T-cell (primary cell): ENCODE data around the gene LITAFD. TPM values are rescaled to one million over a fixed set of nuclear protein-coding genes. Genes with fewer than 3 reads are reported as not detected.

Experiments
- ATAC-seq, 4 experiments: fragments of 200-7000 bp in 3 of 4; fragments of 150-1000 bp in 1 of 4; cut with Tn5 transposase; replicated peaks in 1 of 4; 1 replicate in 3 of 4; 2 replicates in 1 of 4; pipeline ENCODE4 v1.10.0; 2021; ENCODE audit warnings: moderate library complexity in 3 of 4, mild to moderate bottlenecking in 2 of 4, moderate number of reproducible peaks in 1 of 4
- CTCF ChIA-PET, 2 donors: fragments of 300-600 bp; sonication (Branson Sonifier 250); formaldehyde crosslinking; loops; one replicate each; lab custom pipeline; 2022; ENCODE audit warnings: antibody characterized with exemption in 2 of 2; lab: Charles Lee
- POLR2A ChIA-PET, 2 donors: fragments of 300-600 bp; sonication (Branson Sonifier 250); formaldehyde crosslinking; loops; one replicate each; lab custom pipeline; 2022; ENCODE audit warnings: antibody characterized with exemption in 2 of 2; lab: Charles Lee
- DNase-seq, 35 experiments: peaks; one replicate each; pipeline versions ENCODE4 v3.0.0 to v3.0.0-alpha.2; 2013 to 2023
- H3K27ac ChIP-seq: one replicate; pipeline ENCODE4 v1.5.1; 2013; ENCODE audit warnings: low read length
- H3K27me3 ChIP-seq, 2 experiments: replicated peaks in 1 of 2; 1 replicate in 1 of 2; 2 replicates in 1 of 2; pipeline versions ENCODE4 v1.6.1 to v1.7.0; 2013; ENCODE audit warnings: low read length in 1 of 2, mixed read lengths in 1 of 2; ENCODE audit not compliant: control insufficient read depth in 2 of 2, insufficient read depth in 2 of 2; ENCODE audit errors: extremely low read depth in 1 of 2
- H3K36me3 ChIP-seq, 2 donors: 1 replicate in 1 of 2; 2 replicates in 1 of 2; pipeline versions ENCODE4 v1.6.1 to v1.7.0; 2013; ENCODE audit warnings: low read length in 1 of 2; ENCODE audit not compliant: control insufficient read depth in 2 of 2, insufficient read depth in 1 of 2; ENCODE audit errors: extremely low read depth in 1 of 2
- H3K4me1 ChIP-seq, 2 experiments: 1 replicate in 1 of 2; 2 replicates in 1 of 2; pipeline versions ENCODE4 v1.6.1 to v1.7.0; 2013; ENCODE audit warnings: low read length in 2 of 2, mixed read lengths in 1 of 2; ENCODE audit not compliant: insufficient read depth in 2 of 2, control insufficient read depth in 1 of 2; ENCODE audit errors: extremely low read depth in 1 of 2
- H3K4me3 ChIP-seq, 2 donors: 1 replicate in 1 of 2; 2 replicates in 1 of 2; pipeline versions ENCODE4 v1.5.1 to v1.7.0; 2013; ENCODE audit warnings: mild to moderate bottlenecking in 2 of 2, low read length in 1 of 2, moderate library complexity in 1 of 2; ENCODE audit not compliant: control insufficient read depth in 1 of 2; ENCODE audit errors: extremely low read depth in 1 of 2
- H3K9me3 ChIP-seq: 2 replicates; pipeline ENCODE4 v1.7.0; 2013
- H3K27ac Mint-ChIP-seq, 2 donors: one replicate each; pipeline ENCODE4 v1.8.0; 2020 to 2021; ENCODE audit warnings: mild to moderate bottlenecking in 2 of 2, mixed read lengths in 2 of 2
- H3K27me3 Mint-ChIP-seq, 2 donors: one replicate each; pipeline ENCODE4 v1.8.0; 2021 to 2022; ENCODE audit warnings: mixed read lengths in 2 of 2
- H3K36me3 Mint-ChIP-seq: one replicate; pipeline ENCODE4 v1.8.0; 2021; ENCODE audit warnings: mixed read lengths
- H3K4me1 Mint-ChIP-seq, 3 donors: one replicate each; pipeline ENCODE4 v1.8.0; 2020 to 2022; ENCODE audit warnings: mixed read lengths in 3 of 3, mild to moderate bottlenecking in 1 of 3
- H3K4me3 Mint-ChIP-seq, 3 donors: one replicate each; pipeline ENCODE4 v1.8.0; 2020 to 2022; ENCODE audit warnings: mild to moderate bottlenecking in 3 of 3, mixed read lengths in 3 of 3, moderate library complexity in 3 of 3
- H3K9me3 Mint-ChIP-seq, 3 donors: one replicate each; pipeline ENCODE4 v1.8.0; 2020 to 2022; ENCODE audit warnings: mixed read lengths in 3 of 3
- WGBS: methylation state at CpG from one replicate; pipeline ENCODE4 v1.1.5; 2013; ENCODE audit warnings: missing lambda C conversion rate; ENCODE audit not compliant: insufficient coverage; 5-methylcytosine and 5-hydroxymethylcytosine counted together
- total RNA-seq, 35 experiments: library from RNA in 6 of 35; stranded (reverse) in 6 of 35; fragments of 120-200 nt in 1 of 35; gene quantifications; one replicate each; pipeline versions ENCODE4 v1.2.1 to v1.2.4 and lab custom pipeline; 2013 to 2026

Gene LITAFD
- total RNA-seq, 5 donors from 2014 or later (not counting 1 experiment from before 2014, with no cell fraction given) = not detected

- DNase-seq (no peak), ATAC-seq (no peak)
- ChIA-PET POLR2A (interaction anchor here in 1 of 2 donors (0.7 kb wide), 1 partner anchor 245 kb away, joined by 3 read pairs; no protein-coding TSS in a partner anchor), CTCF (interaction anchor here in 1 of 2 donors (0.6 kb wide), 2 partner anchors 20 to 32 kb away, joined by 3 read pairs; no protein-coding TSS in a partner anchor)
- no peak overlapping the region for H3K27ac ChIP-seq
- no peak overlapping the region for H3K4me3 ChIP-seq
- H3K4me1 ChIP-seq = no peaks in the 10 kb centered on the region
- peaks cover 18 to 95% of the 10 kb centered on the region in 2 donors for H3K36me3 ChIP-seq
- H3K36me3 Mint-ChIP-seq = peaks cover 76% of the 10 kb centered on the region
- WGBS = 100% methylated on average over 2 of the region's 3 CpGs
- H3K27me3 Mint-ChIP-seq = no peaks in the 10 kb centered on the region
- H3K27ac Mint-ChIP-seq = no peak overlapping the region
- no peaks in the 10 kb centered on the region for H3K27me3 ChIP-seq
- H3K9me3 Mint-ChIP-seq = no peaks in the 10 kb centered on the region
- H3K4me1 Mint-ChIP-seq = no peaks in the 10 kb centered on the region
- no peak overlapping the region for H3K4me3 Mint-ChIP-seq
- H3K9me3 ChIP-seq = no peaks in the 10 kb centered on the region
These were observed 16.6 kb downstream of the LITAFD start for GRCh38 chr16:8898660-8899318.

GRCh38 chr16:8899709-8900317, 17.7 kb downstream of the LITAFD start:
- ChIA-PET POLR2A (no interaction called here), CTCF (interaction anchor here in 1 of 2 donors (1.5 kb wide), 1 partner anchor 109 kb away, joined by 4 read pairs; no protein-coding TSS in a partner anchor)
- H3K4me3 ChIP-seq = no peak overlapping the region
- 92% methylated on average over 6 of the region's 9 CpGs for WGBS
- ATAC-seq = no peak
- no peaks in the 10 kb centered on the region for H3K9me3 ChIP-seq
- H3K36me3 ChIP-seq = peaks cover 15 to 93% of the 10 kb centered on the region in 2 donors
- no peak overlapping the region for H3K27ac ChIP-seq
- no peaks in the 10 kb centered on the region for H3K27me3 Mint-ChIP-seq
- no peaks in the 10 kb centered on the region for H3K9me3 Mint-ChIP-seq
- H3K27me3 ChIP-seq = no peaks in the 10 kb centered on the region
- H3K4me1 Mint-ChIP-seq = no peaks in the 10 kb centered on the region
- H3K4me3 Mint-ChIP-seq = no peak overlapping the region
- H3K4me1 ChIP-seq = no peaks in the 10 kb centered on the region
- H3K36me3 Mint-ChIP-seq = peaks cover 77% of the 10 kb centered on the region
- DNase-seq = no peak
- peak overlapping the region in 1 of 2 donors; percentile 6 for H3K27ac Mint-ChIP-seq

- Histone ChIP-seq H3K4me3 (no peak overlapping the region), H3K27ac (no peak overlapping the region), H3K27me3 (no peaks in the 10 kb centered on the region), H3K4me1 (no peaks in the 10 kb centered on the region), H3K36me3 (peaks cover 15 to 93% of the 10 kb centered on the region in 2 donors), H3K9me3 (no peaks in the 10 kb centered on the region)
- no peaks in the 10 kb centered on the region for H3K4me1 Mint-ChIP-seq
- no peak overlapping the region for H3K4me3 Mint-ChIP-seq
- DNase-seq (no peak), ATAC-seq (no peak)
- no peaks in the 10 kb centered on the region for H3K27me3 Mint-ChIP-seq
- ChIA-PET CTCF (interaction anchor here (0.6 to 1.5 kb wide), 3 partner anchors 78 to 1837 kb away, joined by 3 to 4 read pairs (median 4); no protein-coding TSS in a partner anchor), POLR2A (no interaction called here)
- H3K9me3 Mint-ChIP-seq = no peaks in the 10 kb centered on the region
- H3K27ac Mint-ChIP-seq = peak overlapping the region in 1 of 2 donors; percentile 6
- peaks cover 76% of the 10 kb centered on the region for H3K36me3 Mint-ChIP-seq
- 100% methylated on average over 2 of the region's 5 CpGs for WGBS
These were observed 18.2 kb downstream of the LITAFD start for GRCh38 chr16:8900343-8900742.

DNA sequence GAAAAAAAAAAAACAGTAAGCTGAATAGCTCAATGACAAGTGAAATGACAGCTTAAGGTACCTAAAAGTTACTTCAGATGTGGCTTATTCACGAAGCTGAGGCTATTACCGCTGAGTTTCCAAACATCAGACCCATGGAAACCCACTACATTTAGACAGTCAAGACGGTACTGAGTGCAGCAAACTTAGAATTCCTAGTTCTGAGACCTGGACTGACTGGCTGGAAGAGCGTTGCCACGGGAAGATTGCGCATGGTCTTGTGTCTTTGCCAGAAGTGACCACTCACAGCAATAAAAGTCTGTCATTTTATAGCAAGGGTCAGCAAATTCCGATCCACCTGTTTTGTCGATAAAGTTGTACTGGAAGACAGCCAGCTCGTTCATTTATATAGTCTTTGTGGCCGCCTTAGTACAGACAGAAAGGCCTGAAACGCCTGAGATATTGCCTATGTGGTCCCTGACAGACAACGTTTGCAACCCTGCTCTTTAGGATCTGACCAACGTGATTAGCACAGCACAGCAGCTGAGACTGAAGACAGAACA, 19.2 kb downstream of the LITAFD start:
- no peaks in the 10 kb centered on the region for H3K9me3 Mint-ChIP-seq
- no peak overlapping the region for H3K4me3 Mint-ChIP-seq
- Histone ChIP-seq H3K27ac (no peak overlapping the region), H3K4me3 (no peak overlapping the region), H3K9me3 (no peaks in the 10 kb centered on the region), H3K27me3 (no peaks in the 10 kb centered on the region), H3K36me3 (peaks cover 22 to 94% of the 10 kb centered on the region in 2 donors), H3K4me1 (no peaks in the 10 kb centered on the region)
- 91% methylated on average over 13 of the region's 13 CpGs for WGBS
- no peak for DNase-seq
- CTCF ChIA-PET = interaction anchor here (0.7 to 1.5 kb wide), 3 partner anchors 35 to 108 kb away, joined by 3 to 4 read pairs (median 4); no protein-coding TSS in a partner anchor
- POLR2A ChIA-PET = interaction anchor here in 1 of 2 donors (0.6 kb wide), 2 partner anchors 10 to 13 kb away, joined by 3 to 4 read pairs; no protein-coding TSS in a partner anchor
- no peak overlapping the region for H3K27ac Mint-ChIP-seq
- no peaks in the 10 kb centered on the region for H3K27me3 Mint-ChIP-seq
- H3K4me1 Mint-ChIP-seq = no peaks in the 10 kb centered on the region
- ATAC-seq = no peak
- H3K36me3 Mint-ChIP-seq = peaks cover 82% of the 10 kb centered on the region

DNA sequence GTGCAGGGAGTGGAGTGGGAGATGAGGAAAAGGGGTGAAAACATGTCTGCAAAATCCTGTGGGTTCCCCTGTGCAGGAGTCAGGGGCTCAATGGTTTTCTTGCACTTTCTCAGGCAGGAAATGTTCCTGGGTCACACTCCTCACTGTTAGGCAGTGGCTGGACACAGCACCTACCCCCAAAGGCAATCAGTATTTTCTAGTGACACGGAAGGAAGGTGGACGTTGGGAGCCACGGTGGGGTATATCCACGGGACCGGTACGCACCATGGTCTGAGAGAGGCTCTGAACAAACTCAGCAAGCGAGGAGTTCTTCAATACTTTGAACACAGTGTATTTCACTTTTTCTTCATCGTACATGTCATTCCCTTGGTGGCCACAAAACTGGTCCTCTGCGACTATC, 20.9 kb downstream of the LITAFD start:
- no peaks in the 10 kb centered on the region for H3K9me3 ChIP-seq
- Mint-ChIP-seq H3K27ac (no peak overlapping the region), H3K9me3 (no peaks in the 10 kb centered on the region), H3K27me3 (no peaks in the 10 kb centered on the region), H3K4me1 (no peaks in the 10 kb centered on the region), H3K36me3 (peaks cover 80% of the 10 kb centered on the region), H3K4me3 (no peak overlapping the region)
- 94% methylated on average over 5 of the region's 9 CpGs for WGBS
- no peak overlapping the region for H3K27ac ChIP-seq
- DNase-seq (no peak), ATAC-seq (no peak)
- H3K36me3 ChIP-seq = peaks cover 20 to 95% of the 10 kb centered on the region in 2 donors
- ChIA-PET POLR2A (no interaction called here), CTCF (interaction anchor here in 1 of 2 donors (0.7 kb wide), 1 partner anchor 1834 kb away, joined by 3 read pairs; no protein-coding TSS in a partner anchor)
- H3K4me3 ChIP-seq = no peak overlapping the region
- no peaks in the 10 kb centered on the region for H3K4me1 ChIP-seq
- H3K27me3 ChIP-seq = no peaks in the 10 kb centered on the region

DNA sequence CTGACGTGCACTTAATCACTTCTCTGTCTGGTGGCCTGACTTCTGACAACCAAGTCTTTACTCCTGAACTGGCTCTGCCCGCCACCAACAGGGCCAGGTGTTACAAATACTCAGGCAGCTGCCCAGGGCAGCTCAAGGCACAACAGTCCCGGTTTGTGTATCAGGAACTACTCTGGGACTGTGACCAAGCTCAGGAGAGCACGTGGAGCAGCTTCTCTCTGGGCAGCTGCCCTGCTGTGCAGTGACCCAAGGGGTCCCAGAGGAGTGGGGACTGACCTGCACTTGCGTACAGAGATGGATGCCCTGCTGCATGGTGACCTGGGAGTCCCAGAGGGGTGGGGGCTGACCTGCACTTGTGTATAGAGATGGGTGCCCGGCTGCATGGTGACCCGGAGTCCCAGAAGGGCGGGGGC, 21.9 kb downstream of the LITAFD start:
- Mint-ChIP-seq H3K27ac (no peak overlapping the region), H3K4me3 (no peak overlapping the region), H3K36me3 (peaks cover 78% of the 10 kb centered on the region), H3K4me1 (peaks cover 2 to 9% (median 8%) of the 10 kb centered on the region in 3 donors), H3K9me3 (no peaks in the 10 kb centered on the region), H3K27me3 (no peaks in the 10 kb centered on the region)
- H3K4me1 ChIP-seq = peaks cover 3 to 4% of the 10 kb centered on the region in 2 experiments
- ChIA-PET CTCF (no interaction called here), POLR2A (interaction anchor here in 1 of 2 donors (0.6 kb wide), 1 partner anchor 187 kb away, joined by 3 read pairs; the partner anchor contains the start of gene HAPSTR1)
- ATAC-seq (no peak), DNase-seq (no peak)
- no peaks in the 10 kb centered on the region for H3K9me3 ChIP-seq
- H3K27ac ChIP-seq = no peak overlapping the region
- no peak overlapping the region for H3K4me3 ChIP-seq
- H3K27me3 ChIP-seq = no peaks in the 10 kb centered on the region
- 98% methylated on average over 7 of the region's 8 CpGs for WGBS
- peaks cover 22 to 95% of the 10 kb centered on the region in 2 donors for H3K36me3 ChIP-seq
